GM12872 (cell line): ENCODE data around the gene CCL26.

Experiments
- CTCF ChIP-seq: IDR thresholded peaks from 3 replicates; pipeline ENCODE4 v1.5.1; 2011; ENCODE audit warnings: low read depth, mild to moderate bottlenecking, low read length, moderate library complexity; ENCODE audit not compliant: insufficient read depth

CCL26 gene

GRCh38 chr7:75725306-75725705 is 46.7 kb downstream of the CCL26 start:
- no peak for TF ChIP-seq CTCF

GRCh38 chr7:75723444-75723843 is 48.6 kb downstream of the CCL26 start:
- no peak for TF ChIP-seq CTCF

GRCh38 chr7:75722373-75722772 is 49.6 kb downstream of the CCL26 start:
- TF ChIP-seq CTCF: no peak

GRCh38 chr7:75721426-75721825 is 50.6 kb downstream of the CCL26 start:
- TF ChIP-seq CTCF: no peak

- no peak for TF ChIP-seq CTCF
Measured at GRCh38 chr7:75719626-75720025, 52.4 kb downstream of the CCL26 start.
